ENCODE measurements around the gene TOX3.

GRCh38 chr16:52568495-52568894, 21.6 kb upstream of the TOX3 start:
- no peak for TF ChIP-seq CTCF (IDR thresholded peaks at IDR 0.05)
- no peak for TF ChIP-seq POLR2AphosphoS5 (IDR thresholded peaks at IDR 0.05)

Data from upper lobe of left lung (tissue), 4 donors.